ENCODE data around the gene KLF6. TPM values are rescaled to one million over a fixed set of nuclear protein-coding genes. Genes with fewer than 3 reads are reported as not detected.
A peak's percentile ranks its signal among the peaks of the same experiment; 100 is the strongest.

KLF6 gene
- total RNA-seq, 1 donor from 2014 or later: 247 TPM

GRCh38 chr10:3785851-3786271 is 852 bp upstream of the KLF6 start:
- DNase-seq: no peak
- peak overlapping the region; percentile 100 for H3K27ac ChIP-seq
- intact Hi-C loops (cut with DNase I): no loop called here

GRCh38 chr10:3785251-3785850 is 342 bp upstream of the KLF6 start:
- H3K27ac ChIP-seq: peak overlapping the region; percentile 100
- H3K9me3 ChIP-seq: no peaks in the 10 kb centered on the region
- ATAC-seq (peak; percentile 89), DNase-seq (peak; percentile 99)
- H3K4me1 ChIP-seq: peaks cover 11% of the 10 kb centered on the region
- intact Hi-C loops (cut with DNase I): no loop called here
- TF ChIP-seq CTCF (IDR thresholded peaks at IDR 0.05): no peak
- H3K27me3 ChIP-seq: no peaks in the 10 kb centered on the region
- H3K4me3 ChIP-seq: peak overlapping the region; percentile 89
- peaks cover 24% of the 10 kb centered on the region for H3K36me3 ChIP-seq

More at GRCh38 chr10:3785851-3786271, 852 bp upstream of the KLF6 start:
- Histone ChIP-seq H3K4me3 (peak overlapping the region; percentile 89), H3K36me3 (peaks cover 18% of the 10 kb centered on the region), H3K27me3 (no peaks in the 10 kb centered on the region), H3K9me3 (no peaks in the 10 kb centered on the region), H3K4me1 (peaks cover 6% of the 10 kb centered on the region)
- ATAC-seq: peak; percentile 0
- peak; percentile 7 for TF ChIP-seq CTCF (IDR thresholded peaks at IDR 0.05)

- Histone ChIP-seq H3K36me3 (peaks cover 39% of the 10 kb centered on the region), H3K4me1 (peaks cover 26% of the 10 kb centered on the region), H3K27me3 (no peaks in the 10 kb centered on the region), H3K4me3 (peak overlapping the region; percentile 89), H3K27ac (peak overlapping the region; percentile 100), H3K9me3 (no peaks in the 10 kb centered on the region)
- DNase-seq: no peak
- TF ChIP-seq CTCF (IDR thresholded peaks at IDR 0.05): no peak
- intact Hi-C loops (cut with DNase I): no loop called here
- peak; percentile 1 for ATAC-seq
Measured at GRCh38 chr10:3783682-3784432, 1.2 kb downstream of the KLF6 start.

GRCh38 chr10:3783316-3783681 is 1.7 kb downstream of the KLF6 start:
- Histone ChIP-seq H3K36me3 (peaks cover 44% of the 10 kb centered on the region), H3K9me3 (no peaks in the 10 kb centered on the region), H3K4me3 (peak overlapping the region; percentile 89), H3K4me1 (peaks cover 32% of the 10 kb centered on the region), H3K27ac (peak overlapping the region; percentile 100), H3K27me3 (no peaks in the 10 kb centered on the region)
- intact Hi-C loops (cut with DNase I): no loop called here
- ATAC-seq (no peak), DNase-seq (no peak)
- TF ChIP-seq CTCF (IDR thresholded peaks at IDR 0.05): no peak

GRCh38 chr10:3782451-3783315 is 2.3 kb downstream of the KLF6 start:
- H3K4me1 ChIP-seq: peaks cover 38% of the 10 kb centered on the region
- TF ChIP-seq CTCF (IDR thresholded peaks at IDR 0.05): no peak
- intact Hi-C loops (cut with DNase I): no loop called here
- H3K27me3 ChIP-seq: no peaks in the 10 kb centered on the region
- DNase-seq (no peak), ATAC-seq (peak; percentile 13)
- H3K9me3 ChIP-seq: no peaks in the 10 kb centered on the region
- peaks cover 50% of the 10 kb centered on the region for H3K36me3 ChIP-seq
- peak overlapping the region; percentile 100 for H3K27ac ChIP-seq
- H3K4me3 ChIP-seq: peak overlapping the region; percentile 89
